Measurements from ENCODE around the gene TTLL13. TPM values are rescaled to one million over a fixed set of nuclear protein-coding genes. Genes with fewer than 3 reads are reported as not detected.

The TTLL13 gene
- total RNA-seq, 1 experiment from 2014 or later, result 0.43 TPM

- Histone ChIP-seq H3K4me3 (ENCODE audit: low read depth, low read length) (no peak overlapping the region), H3K9me3 (no peaks in the 10 kb centered on the region), H3K4me1 (peaks cover 10% of the 10 kb centered on the region; the same call in 1 of the 2 replicates), H3K36me3 (ENCODE audit: control insufficient read depth, insufficient read depth, low read length) (no peaks in the 10 kb centered on the region), H3K27me3 (replicated peaks; ENCODE audit: control insufficient read depth, insufficient read depth, low read length) (no peaks in the 10 kb centered on the region)
- CTCF ChIA-PET, result interaction anchor here (0.6 to 2.3 kb wide), 4 partner anchors 13 to 80 kb away, joined by 4 to 21 read pairs (median 6); partner anchors contain the start of genes CIB1, GDPGP1 and SEMA4B
- intact Hi-C loops (cut with micrococcal nuclease; ENCODE audit: unreplicated experiment), result no loop called here
- no peak overlapping the region for H3K4me3 Mint-ChIP-seq (ENCODE audit: unreplicated experiment)
- POLR2A ChIA-PET, result interaction anchor here (1.9 kb wide), 1 partner anchor 12 kb away, joined by 4 read pairs; the partner anchor contains the start of gene SEMA4B
- DNase-seq, result no peak
- no peak overlapping the region for H3K27ac Mint-ChIP-seq (ENCODE audit: unreplicated experiment)
- H3K4me1 Mint-ChIP-seq (ENCODE audit: low read depth, unreplicated experiment), result no peaks in the 10 kb centered on the region
- H3K27me3 Mint-ChIP-seq (ENCODE audit: insufficient read depth, unreplicated experiment), result no peaks in the 10 kb centered on the region
- BruUV-seq (replicated peaks), result no TSS peak
- H3K9me3 Mint-ChIP-seq (ENCODE audit: unreplicated experiment), result no peaks in the 10 kb centered on the region
- no peaks in the 10 kb centered on the region for H3K36me3 Mint-ChIP-seq (ENCODE audit: insufficient read depth, unreplicated experiment)
- TF ChIP-seq, protein P1, sequence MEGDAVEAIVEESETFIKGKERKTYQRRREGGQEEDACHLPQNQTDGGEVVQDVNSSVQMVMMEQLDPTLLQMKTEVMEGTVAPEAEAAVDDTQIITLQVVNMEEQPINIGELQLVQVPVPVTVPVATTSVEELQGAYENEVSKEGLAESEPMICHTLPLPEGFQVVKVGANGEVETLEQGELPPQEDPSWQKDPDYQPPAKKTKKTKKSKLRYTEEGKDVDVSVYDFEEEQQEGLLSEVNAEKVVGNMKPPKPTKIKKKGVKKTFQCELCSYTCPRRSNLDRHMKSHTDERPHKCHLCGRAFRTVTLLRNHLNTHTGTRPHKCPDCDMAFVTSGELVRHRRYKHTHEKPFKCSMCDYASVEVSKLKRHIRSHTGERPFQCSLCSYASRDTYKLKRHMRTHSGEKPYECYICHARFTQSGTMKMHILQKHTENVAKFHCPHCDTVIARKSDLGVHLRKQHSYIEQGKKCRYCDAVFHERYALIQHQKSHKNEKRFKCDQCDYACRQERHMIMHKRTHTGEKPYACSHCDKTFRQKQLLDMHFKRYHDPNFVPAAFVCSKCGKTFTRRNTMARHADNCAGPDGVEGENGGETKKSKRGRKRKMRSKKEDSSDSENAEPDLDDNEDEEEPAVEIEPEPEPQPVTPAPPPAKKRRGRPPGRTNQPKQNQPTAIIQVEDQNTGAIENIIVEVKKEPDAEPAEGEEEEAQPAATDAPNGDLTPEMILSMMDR (IDR thresholded peaks at IDR 0.05; ENCODE audit: insufficient read depth in 1 of 2, low read depth in 1 of 2, low read length in 1 of 2, severe bottlenecking in 1 of 2, unreplicated experiment in 1 of 2), result no peak
Observed at GRCh38 chr15:90213818-90214204, 35.5 kb upstream of the TTLL13 start.

DNA sequence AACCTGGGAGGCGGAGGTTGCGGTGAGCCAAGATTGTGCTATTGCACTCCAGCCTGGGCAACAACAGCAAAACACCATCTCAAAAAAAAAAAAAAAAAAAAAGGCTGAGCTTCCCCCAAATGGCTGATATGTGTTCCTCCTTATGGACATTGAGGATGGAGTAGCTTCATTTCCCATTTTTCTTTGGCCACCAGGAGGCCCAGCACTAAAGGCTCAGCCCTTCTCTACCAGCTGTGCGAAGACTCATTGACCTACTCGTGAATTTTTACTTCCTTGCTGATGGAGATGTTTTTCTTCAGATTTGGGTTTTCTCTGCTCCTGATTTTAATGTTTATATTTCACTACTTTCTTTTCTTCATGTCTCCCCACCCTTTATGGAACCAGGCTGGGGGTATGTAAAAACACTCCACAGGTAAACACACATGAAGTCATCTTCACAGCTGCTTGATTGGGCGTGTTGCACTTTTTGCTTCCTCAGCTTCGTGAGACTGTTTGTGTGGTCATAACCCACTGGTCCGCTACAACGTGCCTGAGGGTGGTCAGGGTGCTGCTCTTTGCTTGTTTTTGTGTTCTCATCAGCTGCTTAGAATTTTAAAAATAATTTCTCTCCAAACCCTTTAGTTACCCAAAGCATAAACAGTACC is 34.7 kb upstream of the TTLL13 start:
- H3K4me1 ChIP-seq, result peaks cover 10% of the 10 kb centered on the region; the same call in 1 of the 2 replicates

GRCh38 chr15:90217671-90218394 is 31.5 kb upstream of the TTLL13 start:
- Histone ChIP-seq H3K27me3 (replicated peaks; ENCODE audit: control insufficient read depth, insufficient read depth, low read length) (no peaks in the 10 kb centered on the region), H3K4me3 (ENCODE audit: low read depth, low read length) (no peak overlapping the region), H3K4me1 (peaks cover 10% of the 10 kb centered on the region; the same call in 1 of the 2 replicates), H3K9me3 (no peaks in the 10 kb centered on the region), H3K36me3 (ENCODE audit: control insufficient read depth, insufficient read depth, low read length) (no peaks in the 10 kb centered on the region)
- Mint-ChIP-seq H3K27me3 (ENCODE audit: insufficient read depth, unreplicated experiment) (no peaks in the 10 kb centered on the region), H3K36me3 (ENCODE audit: insufficient read depth, unreplicated experiment) (no peaks in the 10 kb centered on the region), H3K4me1 (ENCODE audit: low read depth, unreplicated experiment) (no peaks in the 10 kb centered on the region), H3K9me3 (ENCODE audit: unreplicated experiment) (no peaks in the 10 kb centered on the region), H3K4me3 (ENCODE audit: unreplicated experiment) (no peak overlapping the region), H3K27ac (ENCODE audit: unreplicated experiment) (no peak overlapping the region)
- no TSS peak for BruUV-seq (replicated peaks)
- TF ChIP-seq, protein P1 (IDR thresholded peaks at IDR 0.05; ENCODE audit: insufficient read depth in 1 of 2, low read depth in 1 of 2, low read length in 1 of 2, severe bottlenecking in 1 of 2, unreplicated experiment in 1 of 2), result no peak
- no peak for DNase-seq
- ChIA-PET POLR2A (no interaction called here), CTCF (interaction anchor here (2.8 kb wide), 1 partner anchor 16 kb away, joined by 10 read pairs; the partner anchor contains the start of genes CIB1 and GDPGP1)
- intact Hi-C loops (cut with micrococcal nuclease; ENCODE audit: unreplicated experiment), result no loop called here

More for the DNA sequence above, 34.7 kb upstream of the TTLL13 start:
- no peaks in the 10 kb centered on the region for H3K36me3 ChIP-seq (ENCODE audit: control insufficient read depth, insufficient read depth, low read length)
- TF ChIP-seq, protein P1 (IDR thresholded peaks at IDR 0.05; ENCODE audit: insufficient read depth in 1 of 2, low read depth in 1 of 2, low read length in 1 of 2, severe bottlenecking in 1 of 2, unreplicated experiment in 1 of 2), result peak; percentile 22 to 35
- intact Hi-C loops (cut with micrococcal nuclease; ENCODE audit: unreplicated experiment), result no loop called here
- H3K4me3 Mint-ChIP-seq (ENCODE audit: unreplicated experiment), result no peak overlapping the region
- no peaks in the 10 kb centered on the region for H3K27me3 ChIP-seq (replicated peaks; ENCODE audit: control insufficient read depth, insufficient read depth, low read length)
- no peaks in the 10 kb centered on the region for H3K4me1 Mint-ChIP-seq (ENCODE audit: low read depth, unreplicated experiment)
- no peak for DNase-seq
- ChIA-PET POLR2A (interaction anchor here (0.6 to 1.9 kb wide), 3 partner anchors 13 to 112 kb away, joined by 3 to 6 read pairs (median 4); partner anchors contain the start of genes IDH2 and SEMA4B), CTCF (interaction anchor here (0.6 to 2.3 kb wide), 11 partner anchors 11 to 356 kb away, joined by 3 to 21 read pairs (median 4); partner anchors contain the start of genes CIB1, GDPGP1 and SEMA4B)
- no peaks in the 10 kb centered on the region for H3K9me3 ChIP-seq
- no peaks in the 10 kb centered on the region for H3K27me3 Mint-ChIP-seq (ENCODE audit: insufficient read depth, unreplicated experiment)
- H3K27ac Mint-ChIP-seq (ENCODE audit: unreplicated experiment), result no peak overlapping the region
- H3K9me3 Mint-ChIP-seq (ENCODE audit: unreplicated experiment), result no peaks in the 10 kb centered on the region
- H3K36me3 Mint-ChIP-seq (ENCODE audit: insufficient read depth, unreplicated experiment), result no peaks in the 10 kb centered on the region
- no peak overlapping the region for H3K4me3 ChIP-seq (ENCODE audit: low read depth, low read length)
- no TSS peak for BruUV-seq (replicated peaks)

Data from Caco-2 (cell line).